ENCODE measurements around the gene DNAJC5. TPM values are rescaled to one million over a fixed set of nuclear protein-coding genes. Genes with fewer than 3 reads are reported as not detected.
"Not testable (repeated sequence)": the region's sequence is repeated elsewhere in the genome, so short reads cannot be mapped to it uniquely, and the experiment has no call there.

DNAJC5 gene
- total and polyA plus RNA-seq, 8 donors, result 20.1 to 31.5 (median 27.8) TPM

- 95 to 98% methylated on average over 12 of the region's 12 CpGs for WGBS, 2 donors
- H3K9me3 ChIP-seq, result no peaks in the 10 kb centered on the region
- no peak for ATAC-seq
- H3K36me3 ChIP-seq, result no peaks in the 10 kb centered on the region
- DNase-seq, result peak in 1 of 6 donors; percentile 12
- H3K4me3 ChIP-seq, result no peak overlapping the region
- FAIRE-seq, result no peak
- TF ChIP-seq, protein P1, sequence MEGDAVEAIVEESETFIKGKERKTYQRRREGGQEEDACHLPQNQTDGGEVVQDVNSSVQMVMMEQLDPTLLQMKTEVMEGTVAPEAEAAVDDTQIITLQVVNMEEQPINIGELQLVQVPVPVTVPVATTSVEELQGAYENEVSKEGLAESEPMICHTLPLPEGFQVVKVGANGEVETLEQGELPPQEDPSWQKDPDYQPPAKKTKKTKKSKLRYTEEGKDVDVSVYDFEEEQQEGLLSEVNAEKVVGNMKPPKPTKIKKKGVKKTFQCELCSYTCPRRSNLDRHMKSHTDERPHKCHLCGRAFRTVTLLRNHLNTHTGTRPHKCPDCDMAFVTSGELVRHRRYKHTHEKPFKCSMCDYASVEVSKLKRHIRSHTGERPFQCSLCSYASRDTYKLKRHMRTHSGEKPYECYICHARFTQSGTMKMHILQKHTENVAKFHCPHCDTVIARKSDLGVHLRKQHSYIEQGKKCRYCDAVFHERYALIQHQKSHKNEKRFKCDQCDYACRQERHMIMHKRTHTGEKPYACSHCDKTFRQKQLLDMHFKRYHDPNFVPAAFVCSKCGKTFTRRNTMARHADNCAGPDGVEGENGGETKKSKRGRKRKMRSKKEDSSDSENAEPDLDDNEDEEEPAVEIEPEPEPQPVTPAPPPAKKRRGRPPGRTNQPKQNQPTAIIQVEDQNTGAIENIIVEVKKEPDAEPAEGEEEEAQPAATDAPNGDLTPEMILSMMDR (IDR thresholded peaks at IDR 0.05), result no peak
- H3K4me1 ChIP-seq, result peaks cover 2 to 27% (median 13%) of the 10 kb centered on the region in 3 donors
- no peaks in the 10 kb centered on the region for H3K27me3 ChIP-seq
- intact Hi-C loops (cut with DNase I), result no loop called here
- no peak overlapping the region for H3K27ac ChIP-seq
Observed at GRCh38 chr20:63913768-63914167, 18.8 kb downstream of the DNAJC5 start.

DNA sequence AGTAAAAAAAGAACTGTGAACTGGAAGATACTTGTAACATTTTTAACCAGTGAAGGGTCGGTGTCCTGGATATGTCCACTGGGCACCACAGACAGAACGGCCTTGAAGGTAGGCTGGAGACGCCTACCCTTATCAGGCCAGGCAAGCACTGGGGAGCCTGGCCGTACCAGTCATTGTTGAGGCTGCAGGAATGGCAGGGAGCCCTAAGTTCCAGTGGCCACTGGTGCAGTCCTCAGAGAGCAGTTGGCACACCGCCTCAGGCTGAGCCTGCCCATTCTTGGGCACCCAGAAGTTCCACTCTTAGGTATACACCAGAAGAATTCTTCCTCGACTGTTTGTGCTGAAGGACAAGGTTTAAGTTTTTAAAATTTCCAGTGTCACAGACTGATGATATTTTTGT is 20.5 kb downstream of the DNAJC5 start:
- TF ChIP-seq, protein P1 (IDR thresholded peaks at IDR 0.05), result no peak
- Histone ChIP-seq H3K36me3 (no peaks in the 10 kb centered on the region), H3K27me3 (no peaks in the 10 kb centered on the region), H3K9me3 (no peaks in the 10 kb centered on the region), H3K4me1 (peaks cover 0 to 25% (median 13%) of the 10 kb centered on the region in 3 donors), H3K27ac (no peak overlapping the region), H3K4me3 (no peak overlapping the region)
- DNase-seq (peak in 5 of 6 donors; percentile 47 to 76 (median 60)), FAIRE-seq (no peak), ATAC-seq (peak; percentile 38 to 81 (median 68))
- intact Hi-C loops (cut with DNase I), result no loop called here
- WGBS, 2 donors, result 42% methylated on average over 6 of the region's 6 CpGs

DNA sequence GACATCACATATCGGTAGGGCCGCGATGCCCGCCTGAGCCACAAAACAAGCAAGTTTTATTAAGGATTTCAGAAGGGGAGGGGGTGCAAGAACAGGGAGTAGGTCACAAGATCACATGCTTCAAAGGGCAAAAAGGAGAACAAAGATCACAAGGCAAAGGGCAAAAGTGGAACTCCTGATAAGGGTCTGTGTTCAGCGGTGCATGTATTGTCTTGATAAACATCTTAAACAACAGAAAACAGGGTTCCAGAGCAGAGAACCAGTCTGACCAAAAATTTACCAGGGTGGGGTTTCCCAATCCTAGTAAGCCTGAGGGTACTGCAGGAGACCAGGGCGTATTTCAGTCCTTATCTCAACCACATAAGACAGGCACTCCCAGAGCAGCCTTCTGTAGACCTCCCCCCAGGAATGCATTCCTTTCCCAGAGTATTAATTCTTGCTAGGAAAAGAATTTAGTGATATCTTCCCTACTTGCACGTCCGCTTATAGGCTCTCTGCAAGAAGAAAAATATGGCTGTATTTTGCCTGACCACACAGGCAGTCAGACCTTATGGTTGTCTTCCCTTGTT is 21.5 kb downstream of the DNAJC5 start:
- H3K4me1 ChIP-seq, result peaks cover 0 to 15% (median 8%) of the 10 kb centered on the region in 3 donors
- H3K36me3 ChIP-seq; H3K4me3 ChIP-seq; H3K9me3 ChIP-seq; FAIRE-seq; ATAC-seq; H3K27me3 ChIP-seq; H3K27ac ChIP-seq; intact Hi-C loops (cut with DNase I); DNase-seq: not testable (repeated sequence)
- whole genome bisulfite sequencing, 2 donors, result 97 to 98% methylated on average over 8 of the region's 8 CpGs

DNA sequence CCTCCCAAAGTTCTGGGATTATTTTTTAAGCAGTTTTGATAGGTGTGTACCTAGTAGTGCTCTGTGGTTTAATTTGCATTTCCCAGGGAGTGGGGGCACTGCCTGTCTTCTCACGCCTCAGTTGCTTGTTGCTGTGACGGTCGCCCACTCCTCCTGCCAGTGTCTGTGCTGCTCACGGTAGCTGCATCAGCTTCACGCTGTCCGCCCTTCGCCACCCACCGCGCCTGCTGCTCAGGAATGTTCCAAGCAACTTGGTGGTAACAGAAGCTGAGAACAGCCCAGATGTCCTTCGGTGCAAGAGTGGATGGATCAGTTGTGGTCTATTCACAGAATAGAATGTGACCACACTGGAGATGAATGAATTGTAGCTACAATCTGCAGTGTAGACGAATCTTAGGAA is 22.9 kb downstream of the DNAJC5 start:
- H3K27me3 ChIP-seq, result no peaks in the 10 kb centered on the region
- WGBS, 2 donors, result 91 to 93% methylated on average over 11 of the region's 11 CpGs
- no peak overlapping the region for H3K4me3 ChIP-seq
- ATAC-seq (no peak), FAIRE-seq (no peak), DNase-seq (peak in 1 of 6 donors; percentile 12)
- H3K27ac ChIP-seq, result no peak overlapping the region
- H3K4me1 ChIP-seq, result peaks cover 0 to 9% (median 8%) of the 10 kb centered on the region in 3 donors
- H3K9me3 ChIP-seq, result no peaks in the 10 kb centered on the region
- H3K36me3 ChIP-seq, result no peaks in the 10 kb centered on the region
- TF ChIP-seq, protein P1 (IDR thresholded peaks at IDR 0.05), result no peak
- intact Hi-C loops (cut with DNase I), result no loop called here

GRCh38 chr20:63919130-63919529 is 24.2 kb downstream of the DNAJC5 start:
- FAIRE-seq, result no peak
- Histone ChIP-seq H3K27ac (no peak overlapping the region), H3K4me3 (no peak overlapping the region), H3K36me3 (no peaks in the 10 kb centered on the region), H3K9me3 (no peaks in the 10 kb centered on the region), H3K4me1 (peaks cover 0 to 9% (median 8%) of the 10 kb centered on the region in 3 donors), H3K27me3 (no peaks in the 10 kb centered on the region)
- ATAC-seq, result no peak
- 88 to 94% methylated on average over 19 of the region's 19 CpGs for WGBS, 2 donors
- intact Hi-C loops (cut with DNase I), result no loop called here
- peak in 1 of 6 donors; percentile 10 for DNase-seq
- TF ChIP-seq, protein P1 (IDR thresholded peaks at IDR 0.05), result no peak
